ENCODE results near the gene ST7.

DNA sequence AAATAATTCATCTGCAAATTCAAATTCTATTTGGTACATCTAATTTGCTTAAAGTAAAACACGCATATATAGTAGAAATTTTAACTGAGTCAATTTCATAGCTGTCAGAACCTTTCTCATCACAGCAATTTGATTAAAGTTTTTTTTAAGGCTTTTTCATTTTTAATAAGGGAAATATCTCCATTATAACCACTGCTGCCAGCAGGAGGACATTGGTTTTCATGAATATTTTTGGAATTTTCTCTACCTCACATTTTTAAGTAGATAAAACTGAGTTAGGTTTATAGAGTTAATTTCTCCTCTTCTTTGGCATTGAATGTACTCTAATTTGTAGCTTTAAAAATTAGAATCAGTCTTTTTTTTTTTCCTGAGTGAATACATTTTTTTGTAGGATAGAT is 82.2 kb downstream of the ST7 start:
- TF ChIP-seq GATA3 (IDR thresholded peaks at IDR 0.05; ENCODE audit: low read depth, low read length) (no peak), GATA2 (IDR thresholded peaks at IDR 0.05; ENCODE audit: low read depth, low read length) (no peak)

All from SH-SY5Y (cell line).